Ovary (tissue), 3 donors: ENCODE measurements around the gene SLC22A2.

Source experiments
- CTCF ChIP-seq, 3 donors: fragments of 450-650 bp in 2 of 3; fragments of 200-600 bp in 1 of 3; IDR thresholded peaks; one replicate each; pipeline versions ENCODE4 v1.5.1 to v1.8.0; 2016 to 2022; ENCODE audit warnings: antibody characterized with exemption in 3 of 3, mild to moderate bottlenecking in 1 of 3
- EP300 ChIP-seq: sonication (generic); formaldehyde crosslinking; IDR thresholded peaks from one replicate; pipeline ENCODE4 v1.6.1; 2017; ENCODE audit warnings: antibody characterized with exemption
- POLR2A ChIP-seq: fragments of 450-650 bp; IDR thresholded peaks from one replicate; pipeline ENCODE4 v1.6.1; 2017; ENCODE audit warnings: antibody characterized with exemption, mild to moderate bottlenecking, moderate library complexity
- donor health status: DM: no; HTN: no; CAD: no.

GRCh38 chr6:160227769-160228161 is 30.9 kb downstream of the SLC22A2 start:
- TF ChIP-seq CTCF (IDR thresholded peaks at IDR 0.05) (no peak), POLR2A (no peak), EP300 (no peak)
